Panc1 (cell line): Measurements from ENCODE around the gene GRID1.

ENCODE experiments used
- POLR2AphosphoS5 ChIP-seq: IDR thresholded peaks from 2 replicates; pipeline ENCODE4 v1.6.1; 2012; ENCODE audit warnings: mild to moderate bottlenecking, low read depth, low read length, moderate library complexity
- TF ChIP-seq, protein P1 (sequence below): fragments of 450-650 bp; IDR thresholded peaks from 2 replicates; pipeline ENCODE4 v1.5.1; 2017; ENCODE audit warnings: mild to moderate bottlenecking

DNA sequence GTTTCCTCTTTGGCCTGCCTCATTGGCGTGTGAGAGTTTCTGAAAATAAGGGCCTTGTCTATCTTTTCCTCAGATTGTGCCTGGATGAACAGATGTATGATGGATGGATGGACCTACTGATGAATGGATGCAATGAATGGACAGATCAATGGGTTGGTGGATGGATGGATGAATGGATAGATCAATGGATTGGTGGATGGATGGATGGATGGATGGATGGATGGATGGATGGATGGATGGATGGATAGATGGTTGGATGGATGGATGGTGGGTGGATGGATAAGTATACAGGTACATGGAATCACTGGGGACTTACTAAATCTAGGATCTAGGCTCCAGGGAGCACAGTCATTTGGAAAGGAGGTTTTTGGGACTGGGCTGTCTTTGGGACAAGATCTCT is 331.9 kb downstream of the GRID1 start:
- TF ChIP-seq, protein P1, sequence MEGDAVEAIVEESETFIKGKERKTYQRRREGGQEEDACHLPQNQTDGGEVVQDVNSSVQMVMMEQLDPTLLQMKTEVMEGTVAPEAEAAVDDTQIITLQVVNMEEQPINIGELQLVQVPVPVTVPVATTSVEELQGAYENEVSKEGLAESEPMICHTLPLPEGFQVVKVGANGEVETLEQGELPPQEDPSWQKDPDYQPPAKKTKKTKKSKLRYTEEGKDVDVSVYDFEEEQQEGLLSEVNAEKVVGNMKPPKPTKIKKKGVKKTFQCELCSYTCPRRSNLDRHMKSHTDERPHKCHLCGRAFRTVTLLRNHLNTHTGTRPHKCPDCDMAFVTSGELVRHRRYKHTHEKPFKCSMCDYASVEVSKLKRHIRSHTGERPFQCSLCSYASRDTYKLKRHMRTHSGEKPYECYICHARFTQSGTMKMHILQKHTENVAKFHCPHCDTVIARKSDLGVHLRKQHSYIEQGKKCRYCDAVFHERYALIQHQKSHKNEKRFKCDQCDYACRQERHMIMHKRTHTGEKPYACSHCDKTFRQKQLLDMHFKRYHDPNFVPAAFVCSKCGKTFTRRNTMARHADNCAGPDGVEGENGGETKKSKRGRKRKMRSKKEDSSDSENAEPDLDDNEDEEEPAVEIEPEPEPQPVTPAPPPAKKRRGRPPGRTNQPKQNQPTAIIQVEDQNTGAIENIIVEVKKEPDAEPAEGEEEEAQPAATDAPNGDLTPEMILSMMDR = no peak
- no peak for TF ChIP-seq POLR2AphosphoS5
